WTC11 (cell line): Measurements from ENCODE around the gene PLPP4.

ENCODE experiments used
- NFYB ChIP-seq: sonication (generic); formaldehyde crosslinking; conservative IDR thresholded peaks from 2 replicates; pipeline ENCODE4 v1.8.0; 2022; ENCODE audit warnings: low read depth, missing genetic modification reagents
- ZNF281 ChIP-seq: sonication (generic); formaldehyde crosslinking; IDR thresholded peaks from 2 replicates; pipeline ENCODE4 v1.8.0; 2023; ENCODE audit warnings: mild to moderate bottlenecking, missing genetic modification reagents
- TF ChIP-seq, protein P1 (sequence below): fragments of 200-600 bp; IDR thresholded peaks from 2 replicates; pipeline ENCODE4 v1.8.0; 2022; ENCODE audit warnings: antibody characterized with exemption

- TF ChIP-seq, protein P1, sequence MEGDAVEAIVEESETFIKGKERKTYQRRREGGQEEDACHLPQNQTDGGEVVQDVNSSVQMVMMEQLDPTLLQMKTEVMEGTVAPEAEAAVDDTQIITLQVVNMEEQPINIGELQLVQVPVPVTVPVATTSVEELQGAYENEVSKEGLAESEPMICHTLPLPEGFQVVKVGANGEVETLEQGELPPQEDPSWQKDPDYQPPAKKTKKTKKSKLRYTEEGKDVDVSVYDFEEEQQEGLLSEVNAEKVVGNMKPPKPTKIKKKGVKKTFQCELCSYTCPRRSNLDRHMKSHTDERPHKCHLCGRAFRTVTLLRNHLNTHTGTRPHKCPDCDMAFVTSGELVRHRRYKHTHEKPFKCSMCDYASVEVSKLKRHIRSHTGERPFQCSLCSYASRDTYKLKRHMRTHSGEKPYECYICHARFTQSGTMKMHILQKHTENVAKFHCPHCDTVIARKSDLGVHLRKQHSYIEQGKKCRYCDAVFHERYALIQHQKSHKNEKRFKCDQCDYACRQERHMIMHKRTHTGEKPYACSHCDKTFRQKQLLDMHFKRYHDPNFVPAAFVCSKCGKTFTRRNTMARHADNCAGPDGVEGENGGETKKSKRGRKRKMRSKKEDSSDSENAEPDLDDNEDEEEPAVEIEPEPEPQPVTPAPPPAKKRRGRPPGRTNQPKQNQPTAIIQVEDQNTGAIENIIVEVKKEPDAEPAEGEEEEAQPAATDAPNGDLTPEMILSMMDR: no peak
- no peak for TF ChIP-seq ZNF281
- no peak for TF ChIP-seq NFYB (CRISPR knock-in tag)
These were observed 81.1 kb downstream of the PLPP4 start for GRCh38 chr10:120538091-120538490.
